Stomach (tissue), 9 donors: ENCODE results near the gene HS3ST1. TPM values are rescaled to one million over a fixed set of nuclear protein-coding genes. Genes with fewer than 3 reads are reported as not detected.

ENCODE experiments used
- DNase-seq, 2 donors: peaks; one replicate each; pipeline versions ENCODE4 v3.0.0 to v3.0.0-alpha.2; 2013 to 2019
- H3K27ac ChIP-seq, 5 donors: fragments of 200-600 bp in 4 of 5; sonication (generic) in 4 of 5; one replicate each; pipeline ENCODE4 v1.5.1; 2013 to 2019; ENCODE audit warnings: mild to moderate bottlenecking in 1 of 5, moderate library complexity in 1 of 5
- H3K27me3 ChIP-seq, 3 donors: fragments of 200-600 bp; sonication (generic); one replicate each; pipeline ENCODE4 v1.5.1; 2017 to 2019; ENCODE audit warnings: mixed run types in 1 of 3
- H3K36me3 ChIP-seq, 4 donors: fragments of 200-600 bp; sonication (generic); 1 replicate in 3 of 4; 2 replicates in 1 of 4; pipeline ENCODE4 v1.5.1; 2016 to 2019
- H3K4me1 ChIP-seq, 4 donors: fragments of 200-600 bp; sonication (generic); one replicate each; pipeline ENCODE4 v1.5.1; 2016 to 2019
- H3K4me3 ChIP-seq, 4 donors: fragments of 200-600 bp; sonication (generic) in 3 of 4; one replicate each; pipeline ENCODE4 v1.5.1; 2016 to 2019; ENCODE audit warnings: mild to moderate bottlenecking in 1 of 4
- H3K9me3 ChIP-seq, 4 donors: fragments of 200-600 bp; sonication (generic); one replicate each; pipeline ENCODE4 v1.5.1; 2016 to 2019
- EP300 ChIP-seq: sonication (generic); formaldehyde crosslinking; IDR thresholded peaks from one replicate; pipeline ENCODE4 v1.6.1; 2017; ENCODE audit warnings: antibody characterized with exemption
- POLR2A ChIP-seq, 4 donors: fragments of 450-650 bp; IDR thresholded peaks; one replicate each; pipeline ENCODE4 v1.6.1; 2016; ENCODE audit warnings: antibody characterized with exemption in 4 of 4, control low read depth in 2 of 4, mild to moderate bottlenecking in 1 of 4, moderate library complexity in 1 of 4
- POLR2AphosphoS5 ChIP-seq, 3 donors: sonication (generic); formaldehyde crosslinking; IDR thresholded peaks; one replicate each; pipeline ENCODE4 v1.6.1; 2016; ENCODE audit warnings: antibody characterized with exemption in 3 of 3
- WGBS, 5 donors: extraction: QIAGEN DNeasy Blood & Tissue Kit in 3 of 5; methylation state at CpG; one replicate each; pipeline versions ENCODE4 v1.1.5 to v1.1.7; 2013 to 2018; 5-methylcytosine and 5-hydroxymethylcytosine counted together
- intact Hi-C: fragments of 100-400 bp; cut with DNase I; formaldehyde crosslinking; loops from one replicate; pipeline ENCODE4 v1.15.1; 2023; ENCODE audit warnings: low total_unique reads
- polyA plus RNA-seq, 3 donors: library from polyadenylated mRNA; stranded (reverse); fragments of 200-250 nt; gene quantifications; one replicate each; pipeline ENCODE4 v1.2.3, GENCODE V29; 2013
- total RNA-seq, 5 donors: library from RNA; depleted of rRNA; stranded (reverse); fragments of >200 nt; gene quantifications; one replicate each; pipeline versions ENCODE4 v1.1.0 to v1.2.3, GENCODE V29; 2014 to 2016
- TF ChIP-seq, protein P1 (sequence below), 7 experiments: fragments of 450-650 bp in 4 of 7; fragments of 200-600 bp in 3 of 7; sonication (generic) in 3 of 7; IDR thresholded peaks; one replicate each; pipeline ENCODE4 v1.5.1; 2016 to 2019; ENCODE audit warnings: antibody characterized with exemption in 7 of 7, control low read depth in 2 of 7, mild to moderate bottlenecking in 1 of 7
- donor health status: healthy with polysubstance abuse.
- donor health status: Bipolar disorder and iron deficiency.
- donor health status: healthy.

The HS3ST1 gene
- total and polyA plus RNA-seq, 8 donors, result 0.58 to 123 (median 4.1) TPM; not detected in 1

DNA sequence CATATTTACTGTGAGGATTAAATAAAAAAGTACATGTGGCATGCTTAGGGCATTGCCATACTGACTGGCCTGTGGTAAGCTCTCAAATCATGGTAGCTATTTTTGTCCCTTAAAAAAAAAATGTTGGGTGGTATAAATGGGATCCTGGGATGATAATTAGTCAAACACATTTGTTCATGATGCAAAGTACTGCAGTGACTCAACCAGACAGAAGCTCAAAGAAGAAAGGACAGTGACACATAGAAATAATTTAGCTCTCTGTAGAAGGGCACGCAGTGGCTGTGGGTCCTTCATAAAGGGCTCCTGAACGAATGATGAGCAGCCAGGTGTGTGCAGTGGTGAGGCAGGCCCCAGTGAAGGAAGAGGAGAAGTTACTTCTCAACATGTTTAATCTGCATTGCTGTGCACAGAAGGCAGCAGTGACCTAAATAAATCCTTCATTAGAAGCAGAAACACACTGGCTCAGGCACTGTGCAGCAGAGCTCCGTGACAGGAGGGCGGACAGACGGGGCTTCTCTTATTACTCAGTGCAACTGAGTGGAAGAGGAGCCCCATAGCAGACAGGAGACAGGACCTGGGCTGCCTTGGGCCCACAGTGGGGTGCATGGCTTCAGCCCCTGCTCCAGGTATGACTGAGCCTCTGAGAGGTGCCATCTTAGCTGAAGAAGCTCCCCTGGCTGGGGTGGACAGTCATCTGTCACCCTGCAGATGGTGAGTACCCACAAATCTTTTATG, 20.3 kb downstream of the HS3ST1 start:
- Histone ChIP-seq H3K36me3 (peaks cover 0 to 19% (median 0%) of the 10 kb centered on the region in 4 donors), H3K27ac (no peak overlapping the region), H3K9me3 (no peaks in the 10 kb centered on the region), H3K4me1 (no peaks in the 10 kb centered on the region), H3K4me3 (no peak overlapping the region), H3K27me3 (no peaks in the 10 kb centered on the region)
- WGBS, 5 donors, result 81 to 91% (median 82%) methylated on average over 5 of the region's 5 CpGs
- intact Hi-C loops, result no loop called here
- no peak for TF ChIP-seq EP300
- TF ChIP-seq, protein P1, sequence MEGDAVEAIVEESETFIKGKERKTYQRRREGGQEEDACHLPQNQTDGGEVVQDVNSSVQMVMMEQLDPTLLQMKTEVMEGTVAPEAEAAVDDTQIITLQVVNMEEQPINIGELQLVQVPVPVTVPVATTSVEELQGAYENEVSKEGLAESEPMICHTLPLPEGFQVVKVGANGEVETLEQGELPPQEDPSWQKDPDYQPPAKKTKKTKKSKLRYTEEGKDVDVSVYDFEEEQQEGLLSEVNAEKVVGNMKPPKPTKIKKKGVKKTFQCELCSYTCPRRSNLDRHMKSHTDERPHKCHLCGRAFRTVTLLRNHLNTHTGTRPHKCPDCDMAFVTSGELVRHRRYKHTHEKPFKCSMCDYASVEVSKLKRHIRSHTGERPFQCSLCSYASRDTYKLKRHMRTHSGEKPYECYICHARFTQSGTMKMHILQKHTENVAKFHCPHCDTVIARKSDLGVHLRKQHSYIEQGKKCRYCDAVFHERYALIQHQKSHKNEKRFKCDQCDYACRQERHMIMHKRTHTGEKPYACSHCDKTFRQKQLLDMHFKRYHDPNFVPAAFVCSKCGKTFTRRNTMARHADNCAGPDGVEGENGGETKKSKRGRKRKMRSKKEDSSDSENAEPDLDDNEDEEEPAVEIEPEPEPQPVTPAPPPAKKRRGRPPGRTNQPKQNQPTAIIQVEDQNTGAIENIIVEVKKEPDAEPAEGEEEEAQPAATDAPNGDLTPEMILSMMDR (IDR thresholded peaks at IDR 0.05), result no peak
- TF ChIP-seq POLR2A (IDR thresholded peaks at IDR 0.05), result no peak
- DNase-seq, result no peak

DNA sequence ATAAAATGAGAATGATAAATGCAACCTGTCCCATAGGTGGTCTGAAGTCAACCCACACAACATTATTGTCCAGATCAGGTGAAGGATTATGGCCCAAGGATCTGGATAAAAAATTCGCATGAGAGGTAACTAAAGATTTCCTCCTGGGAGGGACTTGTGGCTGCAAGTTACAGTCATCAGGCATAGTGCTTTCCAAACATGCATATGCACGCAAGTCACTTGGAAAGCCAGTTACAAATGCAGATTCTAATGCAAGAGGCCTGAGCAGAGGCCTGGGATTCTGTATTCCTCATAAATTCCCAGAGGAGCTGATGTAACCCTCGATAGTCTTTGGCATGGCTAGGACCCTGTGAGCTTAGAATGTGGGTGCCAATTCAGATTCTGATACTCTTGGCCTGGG, 21.1 kb downstream of the HS3ST1 start:
- intact Hi-C loops, result no loop called here
- Histone ChIP-seq H3K4me3 (no peak overlapping the region), H3K27me3 (no peaks in the 10 kb centered on the region), H3K27ac (no peak overlapping the region), H3K36me3 (peaks cover 0 to 12% (median 0%) of the 10 kb centered on the region in 4 donors), H3K4me1 (no peaks in the 10 kb centered on the region), H3K9me3 (no peaks in the 10 kb centered on the region)
- no peak for TF ChIP-seq EP300
- TF ChIP-seq POLR2AphosphoS5 (IDR thresholded peaks at IDR 0.05), result no peak
- 80 to 94% (median 88%) methylated on average over 3 of the region's 3 CpGs for WGBS, 5 donors
- no peak for DNase-seq

DNA sequence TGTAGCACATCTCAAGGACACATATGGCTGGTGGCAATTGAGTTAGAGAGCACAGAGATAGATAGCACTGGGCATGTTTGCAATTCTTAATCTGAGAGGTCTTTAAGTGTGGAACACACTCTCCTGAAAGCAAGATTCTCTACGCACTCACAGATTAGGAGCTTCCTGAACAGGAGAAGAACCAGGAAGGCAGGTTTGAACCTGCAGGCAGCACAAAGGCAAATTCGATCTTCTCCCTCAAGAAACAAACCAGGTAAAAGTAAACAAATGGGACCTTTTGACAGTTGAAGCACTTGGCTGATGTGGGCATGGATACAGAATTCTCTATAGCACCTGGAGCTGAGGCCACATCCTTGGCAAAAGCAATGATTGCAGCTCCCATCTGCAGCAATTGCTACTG, 24.3 kb downstream of the HS3ST1 start:
- DNase-seq, result no peak
- Histone ChIP-seq H3K9me3 (peaks cover 0 to 5% (median 0%) of the 10 kb centered on the region in 4 donors), H3K4me1 (no peaks in the 10 kb centered on the region), H3K27ac (no peak overlapping the region), H3K27me3 (no peaks in the 10 kb centered on the region), H3K4me3 (no peak overlapping the region), H3K36me3 (peaks cover 0 to 16% (median 5%) of the 10 kb centered on the region in 4 donors)
- intact Hi-C loops, result no loop called here
- 53 to 73% (median 65%) methylated on average over 2 of the region's 2 CpGs for WGBS, 5 donors
- TF ChIP-seq POLR2A (IDR thresholded peaks at IDR 0.05) (no peak), POLR2AphosphoS5 (IDR thresholded peaks at IDR 0.05) (no peak), EP300 (no peak)
- TF ChIP-seq, protein P1 (IDR thresholded peaks at IDR 0.05), result no peak

DNA sequence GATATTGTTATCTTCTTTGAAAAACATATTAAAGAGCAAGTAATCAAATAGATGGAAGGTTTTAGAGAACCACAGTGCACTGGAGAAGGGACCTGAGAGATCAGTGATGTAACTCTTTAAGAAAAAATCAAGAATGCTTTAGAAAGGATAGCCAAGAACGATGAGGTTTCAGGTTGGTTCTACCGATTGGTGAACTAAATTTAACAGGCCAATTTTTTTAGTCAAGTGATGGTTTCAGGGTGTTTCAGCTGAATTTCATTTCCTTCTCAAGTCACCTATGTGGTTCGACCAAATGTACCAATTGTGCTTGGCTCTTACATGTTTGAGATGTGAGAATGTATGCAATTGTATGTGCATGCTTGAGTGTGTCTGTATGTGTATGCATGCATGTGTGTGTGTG, 26.5 kb downstream of the HS3ST1 start:
- WGBS, 5 donors, result 84 to 98% (median 94%) methylated on average over 3 of the region's 3 CpGs

More for the DNA sequence above, 26.5 kb downstream of the HS3ST1 start:
- Histone ChIP-seq H3K27ac (no peak overlapping the region), H3K9me3 (peaks cover 0 to 5% (median 0%) of the 10 kb centered on the region in 4 donors), H3K4me1 (peaks cover 0 to 11% (median 2%) of the 10 kb centered on the region in 4 donors), H3K4me3 (no peak overlapping the region), H3K36me3 (peaks cover 5 to 19% (median 12%) of the 10 kb centered on the region in 4 donors), H3K27me3 (no peaks in the 10 kb centered on the region)
- intact Hi-C loops, result no loop called here
- no peak for TF ChIP-seq POLR2AphosphoS5 (IDR thresholded peaks at IDR 0.05)
- no peak for TF ChIP-seq EP300
- TF ChIP-seq, protein P1 (IDR thresholded peaks at IDR 0.05), result no peak
- TF ChIP-seq POLR2A (IDR thresholded peaks at IDR 0.05), result no peak
- no peak for DNase-seq
